Germinal center (tissue), 1 donor: ENCODE results near the gene CDC34.
A peak's percentile ranks its signal among the peaks of the same experiment; 100 is the strongest.

Experiments used
- DNase-seq: peaks from one replicate; pipeline ENCODE4 v3.0.0; 2012; ENCODE audit warnings: mixed read lengths, low spot score

The CDC34 gene

DNA sequence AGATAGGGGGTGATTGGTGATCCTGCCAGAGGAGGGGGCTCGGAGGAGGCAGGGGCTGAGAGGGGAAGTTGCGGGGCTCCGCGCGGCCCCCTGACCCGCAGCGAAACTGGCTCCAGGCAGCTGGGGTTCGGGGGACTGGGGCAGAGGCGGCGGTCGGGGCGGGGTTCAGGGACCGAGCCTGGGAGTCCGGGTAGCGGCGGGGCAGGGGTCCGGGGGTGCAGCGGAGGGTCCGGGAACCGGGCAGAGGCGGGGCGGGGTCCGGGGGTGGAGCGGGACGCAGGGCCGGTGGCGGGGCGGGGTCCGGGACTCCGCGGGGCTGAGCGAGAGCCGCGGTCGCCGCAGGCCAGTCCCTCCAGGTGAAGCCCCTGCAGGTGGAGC lies 34.1 kb upstream of the CDC34 start:
- no peak for DNase-seq

GRCh38 chr19:497869-498510 lies 33.6 kb upstream of the CDC34 start:
- no peak for DNase-seq

DNA sequence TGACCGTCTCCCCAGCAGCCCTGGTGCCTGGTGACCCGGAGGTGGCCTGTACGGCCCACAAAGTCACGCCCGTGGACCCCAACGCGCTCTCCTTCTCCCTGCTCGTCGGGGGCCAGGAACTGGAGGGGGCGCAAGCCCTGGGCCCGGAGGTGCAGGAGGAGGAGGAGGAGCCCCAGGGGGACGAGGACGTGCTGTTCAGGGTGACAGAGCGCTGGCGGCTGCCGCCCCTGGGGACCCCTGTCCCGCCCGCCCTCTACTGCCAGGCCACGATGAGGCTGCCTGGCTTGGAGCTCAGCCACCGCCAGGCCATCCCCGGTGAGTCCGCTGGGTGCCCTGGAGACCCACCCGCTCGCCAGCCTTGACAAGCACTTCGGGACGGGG lies 33.1 kb upstream of the CDC34 start:
- no peak for DNase-seq

GRCh38 chr19:498977-499623 lies 32.5 kb upstream of the CDC34 start:
- DNase-seq: no peak

GRCh38 chr19:501646-502045 lies 29.9 kb upstream of the CDC34 start:
- no peak for DNase-seq

GRCh38 chr19:504616-505015 lies 26.9 kb upstream of the CDC34 start:
- DNase-seq: no peak

DNA sequence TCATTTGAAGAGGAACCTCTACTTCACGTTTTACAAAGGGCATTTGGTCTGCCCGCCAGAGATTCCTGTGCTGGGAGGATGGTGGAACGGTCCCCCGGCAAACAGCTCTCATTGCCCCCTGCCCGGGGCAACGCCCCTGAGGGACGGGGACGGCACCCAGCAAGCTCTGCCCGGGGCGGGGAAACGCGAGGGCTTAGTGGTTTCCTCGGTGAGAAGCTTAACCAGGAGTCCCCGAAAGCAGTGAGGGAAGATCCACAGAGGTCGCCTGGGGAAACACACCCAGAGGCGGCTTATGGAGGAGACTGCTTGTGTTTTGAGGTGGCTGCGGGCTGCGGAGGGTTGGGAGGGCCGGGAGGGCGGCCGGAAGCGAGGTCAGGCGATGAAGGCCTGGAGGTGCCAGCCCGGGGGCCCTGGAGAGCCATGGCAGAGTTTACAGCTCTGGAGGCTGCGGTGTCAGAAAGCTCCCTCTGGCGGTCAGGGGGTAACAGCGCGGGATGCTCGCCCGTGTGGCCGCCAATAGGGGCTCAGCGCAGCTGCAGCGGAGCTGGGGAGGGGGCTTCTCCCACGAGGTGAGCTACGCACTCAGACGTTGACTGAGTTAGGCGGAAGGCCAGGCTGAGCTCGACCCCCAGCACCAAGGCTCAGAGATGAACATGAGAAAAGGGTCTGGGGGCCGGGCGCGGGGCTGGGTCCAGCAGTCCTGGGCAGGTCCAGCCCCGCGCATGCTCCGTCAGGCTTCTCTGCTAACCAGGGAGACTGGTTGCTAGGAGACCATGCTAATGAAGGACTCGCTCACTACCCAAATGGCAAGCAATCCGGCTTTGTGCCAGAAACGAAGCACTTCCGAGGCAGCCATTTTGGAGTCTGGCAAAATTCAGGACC lies 24.9 kb upstream of the CDC34 start:
- peak; percentile 97 for DNase-seq

DNA sequence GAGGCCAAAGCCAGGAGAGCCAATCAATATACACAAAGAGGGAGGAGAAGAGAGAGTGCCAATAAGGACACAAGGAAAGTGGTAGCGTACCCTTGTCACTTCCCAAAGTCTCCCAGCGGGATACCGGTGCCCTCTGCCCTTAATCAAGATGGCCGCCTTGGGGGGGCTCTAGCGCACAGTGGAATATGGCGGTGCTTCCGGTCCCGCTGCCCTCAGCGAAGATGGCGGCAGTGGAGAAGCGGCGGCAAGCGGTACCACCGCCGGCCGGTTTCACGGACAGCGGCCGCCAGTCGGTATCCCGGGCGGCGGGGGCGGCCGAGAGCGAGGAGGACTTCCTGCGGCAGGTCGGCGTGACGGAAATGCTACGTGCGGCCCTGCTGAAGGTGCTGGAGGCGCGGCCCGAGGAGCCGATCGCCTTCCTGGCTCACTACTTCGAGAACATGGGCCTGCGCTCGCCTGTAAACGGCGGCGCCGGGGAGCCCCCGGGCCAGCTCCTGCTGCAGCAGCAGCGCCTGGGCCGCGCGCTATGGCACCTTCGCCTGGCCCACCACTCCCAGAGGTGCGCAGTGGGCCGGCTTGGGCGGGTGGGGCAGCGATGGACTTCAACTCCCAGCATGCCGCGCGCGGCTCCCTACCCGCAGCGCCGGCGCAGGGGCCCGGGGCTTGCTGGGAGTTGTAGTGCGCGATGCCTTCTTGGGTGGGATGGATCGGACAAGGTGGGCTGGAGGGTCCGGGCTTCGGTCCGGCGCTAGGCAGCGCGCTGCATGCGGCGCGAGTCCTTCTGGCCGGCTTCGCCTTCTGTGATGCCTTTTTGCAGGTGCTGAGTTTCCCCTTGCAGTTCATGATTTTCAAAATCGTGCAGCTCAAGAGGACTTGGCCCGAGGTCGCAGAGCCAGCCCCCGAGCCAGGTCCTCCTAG lies 24.0 kb upstream of the CDC34 start, which contains the start of gene TPGS1:
TPGS1 (plus strand) TSS at position 212 of the 918 bp plus-strand sequence; CDS start at position 222, 10 bp downstream.
- peak; percentile 80 for DNase-seq

DNA sequence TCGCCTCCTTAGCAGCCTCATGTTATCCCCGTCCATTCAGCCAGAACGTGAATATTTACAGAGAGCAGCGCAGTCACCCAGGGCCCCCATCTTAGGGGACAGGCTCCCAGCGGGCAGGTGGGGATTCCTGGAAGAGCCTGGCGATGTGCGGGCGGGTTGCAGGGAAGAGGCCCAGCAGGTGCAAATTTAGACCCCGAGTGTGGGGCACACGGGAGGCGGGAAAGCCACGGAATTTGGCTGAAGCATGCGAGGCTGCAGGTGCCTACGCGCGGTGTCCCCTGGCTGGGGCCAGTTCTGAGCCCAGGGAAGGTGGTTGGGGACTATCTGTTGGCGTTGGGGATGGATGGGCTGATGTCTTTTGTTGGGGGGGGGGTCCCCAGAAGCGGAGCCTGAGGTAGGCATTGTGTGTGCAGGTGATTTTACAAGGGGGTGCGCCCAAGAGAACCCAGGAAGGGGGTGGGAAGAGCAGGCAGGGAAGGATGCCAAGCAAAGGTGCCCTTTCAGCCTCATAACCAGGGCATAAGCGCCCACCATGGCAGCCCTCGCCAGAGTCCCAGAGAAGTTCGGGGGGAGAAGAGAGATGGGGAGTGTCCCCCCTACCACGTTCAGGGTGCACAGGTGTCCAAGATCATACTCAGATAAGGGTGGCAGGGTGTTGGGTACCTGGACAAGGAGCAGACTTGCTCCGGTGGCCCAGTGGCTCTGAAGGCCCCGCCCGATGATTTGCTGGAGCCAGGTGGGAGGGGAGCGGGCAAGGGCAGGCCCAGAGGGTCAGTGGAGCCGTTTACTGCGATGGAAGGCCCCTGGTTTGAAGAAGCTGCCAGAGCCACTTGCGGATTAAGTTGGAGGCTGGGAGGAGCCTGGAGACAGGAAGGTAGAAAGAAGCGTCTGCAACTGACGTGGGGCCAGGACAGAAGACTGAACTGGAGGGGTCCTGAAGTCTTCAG lies 23.1 kb upstream of the CDC34 start:
- no peak for DNase-seq

DNA sequence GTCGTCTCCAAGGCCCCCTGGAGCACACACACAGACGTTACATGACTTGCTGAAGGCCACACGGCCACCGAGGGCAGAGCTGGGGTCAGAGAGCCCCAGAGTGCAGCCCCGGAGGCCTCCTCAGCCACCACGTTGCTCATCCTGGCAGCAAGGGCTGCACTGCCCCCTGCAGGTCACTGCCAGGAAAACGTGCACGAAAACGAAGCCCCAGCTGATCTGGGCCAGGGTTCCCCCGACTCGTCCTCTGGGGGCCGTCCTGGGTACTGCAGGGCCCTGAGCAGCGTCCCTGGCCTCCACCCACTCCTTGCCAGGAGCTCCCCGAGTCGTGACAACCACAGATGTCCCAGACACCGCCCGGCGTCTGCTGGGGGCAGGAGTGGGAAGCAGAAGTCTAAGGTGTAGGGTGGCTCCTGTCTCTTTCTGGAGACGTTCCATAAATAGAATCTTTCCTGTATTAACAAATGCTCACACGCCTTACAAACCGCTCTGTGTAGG lies 20.9 kb upstream of the CDC34 start:
- peak; percentile 89 for DNase-seq

GRCh38 chr19:511101-511851 lies 20.3 kb upstream of the CDC34 start:
- DNase-seq: peak; percentile 54

DNA sequence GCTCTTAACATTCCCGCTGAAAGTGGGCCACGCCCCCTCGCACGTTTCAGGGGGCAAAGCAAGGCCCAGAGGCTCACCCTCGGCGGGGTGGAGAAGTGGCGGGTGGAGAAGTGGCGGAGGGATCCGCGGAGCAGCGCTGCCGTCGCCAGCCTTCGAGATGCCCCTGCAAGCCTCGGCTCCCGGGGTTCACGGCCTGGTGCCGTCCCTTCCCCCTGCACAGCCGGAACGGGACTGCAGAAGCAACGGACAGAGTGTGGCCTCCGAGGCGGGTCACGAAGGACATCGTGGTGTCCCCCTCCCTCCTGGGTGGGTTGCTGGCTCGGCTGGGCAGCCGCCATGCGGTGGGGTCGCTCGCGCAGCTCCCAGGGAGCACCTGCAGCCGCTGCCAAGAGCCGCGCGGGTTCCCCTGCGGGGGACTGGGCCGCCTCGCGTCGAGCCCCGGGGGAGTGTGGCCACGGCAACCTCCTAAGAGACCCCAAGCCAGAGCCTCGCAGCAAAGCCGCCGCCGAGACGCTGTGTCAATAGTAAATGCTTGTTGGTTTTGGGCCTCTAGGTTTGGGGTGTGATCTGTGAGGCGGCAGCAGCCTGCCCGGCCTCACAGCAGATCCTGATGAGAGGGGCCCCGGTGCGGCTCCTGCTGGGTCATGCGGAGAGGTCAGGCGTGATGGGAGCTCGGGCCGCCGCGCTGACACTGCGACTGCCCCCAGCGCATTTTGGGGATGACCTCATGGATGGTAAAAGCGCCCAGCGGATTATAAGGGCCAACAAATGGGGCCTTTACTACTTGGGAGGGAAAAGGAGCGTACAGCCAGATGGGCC lies 18.8 kb upstream of the CDC34 start:
- DNase-seq: no peak

- no peak for DNase-seq
Observed at GRCh38 chr19:513368-514165, 18.0 kb upstream of the CDC34 start.

GRCh38 chr19:514166-514663 lies 17.3 kb upstream of the CDC34 start:
- DNase-seq: no peak

DNA sequence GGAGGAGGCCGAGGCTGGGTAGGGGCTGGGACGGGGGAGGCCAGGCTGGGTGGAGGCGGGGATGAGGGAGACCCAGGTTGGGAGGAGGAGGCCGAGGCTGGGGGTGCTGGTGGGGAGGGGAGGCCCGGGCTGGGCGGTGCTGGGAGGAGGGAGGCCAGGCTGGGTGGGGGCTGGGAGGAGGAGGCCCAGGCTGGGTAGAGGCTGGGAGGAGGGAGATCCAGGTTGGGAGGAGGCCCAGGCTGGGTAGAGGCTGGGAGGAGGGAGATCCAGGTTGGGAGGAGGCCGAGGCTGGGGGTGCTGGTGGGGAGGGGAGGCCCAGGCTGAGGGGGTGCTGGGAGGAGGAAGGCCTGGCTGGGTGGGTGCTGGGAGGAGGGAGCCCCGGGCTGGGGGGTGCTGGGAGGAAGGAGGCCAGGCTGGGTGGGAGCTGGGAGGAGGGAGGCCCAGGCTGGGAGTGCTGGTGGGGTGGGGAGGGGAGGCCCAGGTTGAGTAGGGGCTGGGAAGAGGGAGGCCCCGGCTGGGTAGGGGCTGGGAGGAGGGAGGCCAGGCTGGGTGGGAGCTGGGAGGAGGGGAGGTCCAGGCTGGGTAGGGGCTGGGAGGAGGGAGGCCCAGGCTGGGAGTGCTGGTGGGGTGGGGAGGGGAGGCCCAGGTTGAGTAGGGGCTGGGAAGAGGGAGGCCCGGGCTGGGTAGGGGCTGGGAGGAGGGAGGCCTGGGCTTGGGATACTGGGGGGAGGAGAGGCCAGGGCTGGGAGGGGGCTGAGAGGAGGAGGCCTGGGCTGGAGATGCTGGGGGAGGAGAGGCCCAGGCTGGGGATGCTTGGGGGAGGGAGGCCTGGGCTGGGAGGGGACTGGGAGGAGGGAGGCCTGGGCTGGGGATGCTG lies 13.6 kb upstream of the CDC34 start:
- no peak for DNase-seq

DNA sequence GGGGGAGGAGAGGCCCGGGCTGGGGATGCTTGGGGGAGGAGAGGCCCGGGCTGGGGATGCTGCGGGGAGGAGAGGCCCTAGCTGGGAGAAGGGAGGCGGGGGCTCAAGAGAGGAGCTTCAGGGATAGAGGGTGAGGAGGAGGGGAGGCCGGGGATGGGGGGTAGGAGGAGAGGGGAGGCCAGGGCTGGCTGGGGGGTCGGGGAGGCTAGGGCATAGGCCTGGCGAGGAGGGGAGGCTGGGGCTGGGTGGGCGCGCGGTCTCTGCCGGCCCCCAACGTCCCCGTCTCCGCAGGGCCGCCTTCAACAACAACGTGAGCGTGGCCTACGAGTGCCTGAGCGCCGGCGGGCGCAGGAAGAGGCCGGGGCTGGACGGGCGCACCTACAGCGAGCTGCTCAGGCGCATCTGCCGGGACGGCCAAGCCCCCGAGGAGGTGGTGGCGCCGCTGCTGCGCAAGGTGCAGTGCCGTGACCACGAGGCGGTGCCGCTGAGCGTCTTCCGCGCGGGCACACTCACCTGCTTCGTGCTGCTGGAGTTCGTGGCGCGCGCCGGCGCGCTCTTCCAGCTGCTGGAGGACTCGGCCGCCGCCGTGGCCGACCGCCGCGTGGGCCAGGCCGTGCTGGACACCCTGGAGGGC lies 12.8 kb upstream of the CDC34 start:
- DNase-seq: peak; percentile 23
